HS-5 (cell line): ENCODE measurements around the gene SULT4A1.
"Not testable (repeated sequence)": the region's sequence is repeated elsewhere in the genome, so short reads cannot be mapped to it uniquely, and the experiment has no call there.

Experiments
- DNase-seq: peaks from one replicate; pipeline ENCODE4 v3.0.0-alpha.2; 2012; ENCODE audit warnings: low read depth

SULT4A1 gene, protein sequence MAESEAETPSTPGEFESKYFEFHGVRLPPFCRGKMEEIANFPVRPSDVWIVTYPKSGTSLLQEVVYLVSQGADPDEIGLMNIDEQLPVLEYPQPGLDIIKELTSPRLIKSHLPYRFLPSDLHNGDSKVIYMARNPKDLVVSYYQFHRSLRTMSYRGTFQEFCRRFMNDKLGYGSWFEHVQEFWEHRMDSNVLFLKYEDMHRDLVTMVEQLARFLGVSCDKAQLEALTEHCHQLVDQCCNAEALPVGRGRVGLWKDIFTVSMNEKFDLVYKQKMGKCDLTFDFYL

DNA sequence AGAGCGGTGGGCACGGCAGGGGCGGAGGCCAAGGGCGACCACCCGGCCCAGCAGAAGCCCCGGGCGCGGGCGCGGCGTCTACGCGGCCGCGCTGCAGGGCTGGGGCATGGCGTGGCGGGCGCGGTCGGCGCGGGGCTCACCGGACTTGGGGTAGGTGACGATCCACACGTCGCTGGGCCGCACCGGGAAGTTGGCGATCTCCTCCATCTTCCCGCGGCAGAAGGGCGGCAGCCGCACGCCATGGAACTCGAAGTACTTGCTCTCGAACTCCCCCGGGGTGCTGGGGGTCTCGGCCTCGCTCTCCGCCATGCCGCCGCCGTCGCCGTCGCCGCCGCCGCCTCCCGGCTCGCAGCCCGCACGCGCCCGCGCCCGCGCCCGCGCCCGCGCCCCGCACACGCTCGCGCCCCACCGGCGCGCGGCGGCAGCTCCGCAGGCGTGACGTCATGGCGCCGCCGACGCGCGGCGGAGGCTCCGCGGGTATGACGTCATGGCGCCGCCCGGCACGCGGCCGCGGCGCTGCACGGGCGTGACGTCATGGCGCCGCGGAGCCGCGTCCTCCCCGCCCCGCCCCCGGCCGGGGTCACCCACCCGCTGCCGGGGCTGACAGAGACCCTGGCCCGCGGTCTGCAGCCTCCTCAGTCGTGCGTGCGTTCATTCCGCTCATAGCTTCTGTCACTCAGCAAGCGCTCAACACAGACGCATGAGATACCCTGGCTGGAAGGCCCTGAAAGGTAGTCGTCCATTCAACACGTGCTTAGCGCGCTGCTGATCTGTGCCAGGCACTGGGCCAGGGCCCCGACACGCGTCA is at the start of gene SULT4A1:
TSS of gene SULT4A1 (minus strand) at position 440 of the 808 bp plus-strand sequence. CDS start at position 309, 131 bp downstream.
- DNase-seq, result peak; percentile 9

DNA sequence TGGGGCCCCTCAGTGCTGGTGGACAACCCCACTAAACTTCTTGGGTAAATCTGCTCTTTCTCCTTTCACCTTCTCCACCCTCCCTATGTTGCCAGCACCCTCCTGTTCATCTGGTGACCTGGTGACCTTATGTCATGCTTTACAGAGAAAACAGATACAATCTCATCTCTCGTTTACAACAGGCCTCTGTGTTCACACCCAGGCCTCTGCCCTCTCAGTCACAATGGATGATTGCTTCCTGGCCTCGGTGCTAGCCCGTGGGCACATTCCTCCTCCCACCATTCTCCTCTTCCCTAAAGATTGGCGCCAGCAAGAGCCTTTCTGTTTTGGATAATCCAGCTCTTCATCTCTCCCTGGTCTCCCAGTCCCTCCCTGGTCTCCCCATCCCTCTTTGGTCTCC is 49.0 kb upstream of the SULT4A1 start:
- DNase-seq, result no peak

DNA sequence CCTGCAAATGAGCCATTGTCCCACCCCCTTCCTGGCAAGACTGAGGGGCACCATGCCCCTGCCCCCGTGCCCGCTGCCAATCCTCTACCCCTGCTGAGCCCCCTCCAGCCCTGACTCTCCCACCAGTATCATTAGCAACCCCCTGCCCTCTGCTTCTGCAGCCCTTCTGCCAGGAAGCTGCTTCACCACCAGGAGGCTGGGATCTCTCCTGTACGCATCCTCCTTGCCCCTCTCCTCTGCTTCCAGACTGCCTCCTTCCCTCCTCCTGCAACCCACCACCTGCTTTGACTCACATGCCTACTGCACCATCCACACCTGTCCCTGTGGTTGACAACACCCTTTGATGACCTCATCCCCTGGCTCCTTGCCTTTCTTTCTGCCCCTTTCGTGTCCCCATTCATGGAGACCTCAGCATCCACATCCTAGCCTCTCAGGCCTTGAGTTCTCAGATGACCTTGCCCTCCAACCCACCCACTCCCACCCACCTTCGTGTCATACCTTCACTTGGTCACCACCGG is 47.9 kb upstream of the SULT4A1 start:
- no peak for DNase-seq

DNA sequence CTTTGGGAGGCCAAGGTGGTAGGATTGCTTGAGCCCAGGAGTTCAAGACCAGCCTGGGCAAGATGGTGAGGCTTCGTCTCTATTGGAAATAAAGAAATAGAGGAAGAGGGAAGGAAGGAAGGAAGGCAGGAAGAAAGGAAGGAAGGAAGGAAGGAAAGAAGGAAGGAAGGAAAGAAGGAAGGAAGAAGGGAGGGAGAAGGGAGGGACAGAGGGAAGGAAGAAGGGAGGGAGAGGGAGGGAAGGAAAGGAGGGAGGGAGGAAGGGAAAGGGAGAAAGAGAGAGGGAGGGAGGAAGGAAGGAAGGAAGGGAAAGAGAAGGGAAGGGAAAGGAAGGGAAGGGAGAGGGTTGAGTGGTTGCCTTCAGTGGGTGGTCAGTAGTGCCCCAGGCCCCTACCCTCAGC is 47.4 kb upstream of the SULT4A1 start:
- DNase-seq, result no peak

DNA sequence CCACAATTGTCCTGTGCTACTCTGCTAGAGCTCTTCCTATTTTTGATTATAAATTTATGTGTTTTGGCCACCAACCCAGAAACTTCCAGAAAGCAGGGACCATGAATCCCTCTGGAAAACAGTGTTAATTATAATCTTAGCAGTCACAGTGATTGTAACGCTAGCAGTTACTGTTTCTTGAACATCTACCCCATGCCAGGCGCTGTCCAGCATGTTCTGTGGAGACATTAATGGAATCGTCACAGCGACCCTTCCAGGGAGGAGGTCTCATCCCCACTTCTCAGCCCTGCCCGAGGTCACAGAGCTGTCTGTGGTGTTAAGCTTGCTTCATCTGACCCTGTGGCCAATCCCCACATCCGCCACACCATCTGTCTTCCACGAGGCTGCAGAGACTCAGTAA is 43.4 kb upstream of the SULT4A1 start:
- no peak for DNase-seq

DNA sequence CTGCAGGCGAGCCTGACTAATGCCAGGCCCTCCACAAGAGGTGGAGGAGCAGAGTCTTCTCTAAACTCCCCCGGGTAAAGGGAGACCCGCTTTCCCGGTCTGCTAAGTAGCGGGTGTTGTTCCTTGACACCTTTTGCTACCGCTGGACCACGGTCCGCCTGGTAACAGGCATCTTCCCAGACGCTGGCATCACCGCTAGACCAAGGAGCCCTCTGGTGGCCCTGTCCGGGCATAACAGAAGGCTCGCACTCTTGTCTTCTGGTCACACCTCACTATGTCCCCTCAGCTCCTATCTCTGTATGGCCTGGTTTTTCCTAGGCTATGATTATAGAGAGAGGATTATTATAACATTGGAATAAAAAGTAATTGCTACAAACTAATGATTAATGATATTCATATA is 42.1 kb upstream of the SULT4A1 start:
- not testable (repeated sequence) for DNase-seq

DNA sequence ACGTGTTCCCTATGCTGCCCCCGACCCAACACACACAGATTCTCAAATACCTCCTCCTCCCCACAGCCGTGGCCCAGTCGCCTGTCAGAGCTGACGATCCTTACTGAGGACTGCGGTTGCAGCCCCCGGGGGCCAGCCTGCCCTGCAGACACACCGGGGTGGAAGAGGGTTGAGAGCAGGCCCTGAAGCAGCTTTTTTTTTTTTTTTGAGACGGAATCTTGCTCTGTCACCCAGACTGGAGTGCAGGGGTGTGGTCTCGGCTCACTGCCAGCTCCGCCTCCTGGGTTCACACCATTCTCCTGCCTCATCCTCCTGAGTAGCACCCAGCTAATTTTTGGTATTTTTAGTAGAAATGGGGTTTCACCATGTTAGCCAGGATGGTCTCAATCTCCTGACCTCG is 40.7 kb upstream of the SULT4A1 start:
- DNase-seq, result not testable (repeated sequence)

DNA sequence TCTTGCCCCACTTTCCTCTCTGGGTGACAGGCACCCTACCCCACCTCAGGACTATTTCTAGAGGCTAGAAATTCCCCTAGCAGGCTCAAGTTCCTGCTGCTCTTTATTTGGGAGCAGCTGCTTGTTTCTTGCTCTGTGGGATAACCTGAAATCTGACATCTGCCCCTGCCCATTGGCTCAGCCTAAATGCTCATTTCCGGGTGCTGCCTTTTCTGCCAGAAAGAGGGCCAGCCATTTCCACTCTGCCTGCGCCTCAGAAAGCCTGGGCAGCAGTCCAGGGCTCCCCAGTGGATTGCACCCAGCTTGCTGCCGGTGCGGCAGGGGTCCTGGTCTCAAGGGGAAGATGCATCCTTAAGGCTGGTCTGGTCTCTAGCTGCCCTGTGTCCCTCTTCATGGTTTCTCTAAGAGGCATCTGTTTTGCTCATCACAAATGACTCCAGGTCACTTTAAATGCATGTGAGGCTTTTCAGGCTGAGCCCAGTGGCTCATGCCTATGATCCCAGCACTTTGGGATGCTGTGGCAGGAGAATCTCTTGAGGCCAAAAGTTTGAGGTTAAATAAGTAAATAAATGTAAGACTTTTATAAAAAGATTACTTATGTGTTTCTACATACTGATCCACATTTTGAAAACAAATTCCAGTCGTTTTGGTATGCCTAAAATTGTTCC is 39.8 kb upstream of the SULT4A1 start:
- DNase-seq, result peak; percentile 58

DNA sequence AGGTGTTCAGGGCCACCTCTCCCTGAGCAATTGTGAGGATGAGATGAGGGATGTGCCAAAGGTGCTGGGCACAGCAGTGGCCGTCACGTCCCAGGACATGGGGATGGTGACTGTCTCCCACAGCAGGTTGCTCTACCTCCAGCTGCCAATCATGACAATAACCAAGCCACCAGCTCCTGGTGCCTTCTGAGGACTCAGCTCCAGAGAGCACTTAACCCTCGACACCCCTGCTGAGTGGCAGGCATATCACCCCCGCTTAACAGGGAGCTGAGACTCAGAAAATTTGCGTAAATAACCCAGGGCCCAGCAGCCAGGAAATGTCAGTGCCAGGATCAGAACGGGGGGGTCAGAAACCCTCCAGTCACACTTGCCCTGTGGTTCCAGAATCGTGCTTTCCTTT is 37.9 kb upstream of the SULT4A1 start:
- DNase-seq, result no peak

DNA sequence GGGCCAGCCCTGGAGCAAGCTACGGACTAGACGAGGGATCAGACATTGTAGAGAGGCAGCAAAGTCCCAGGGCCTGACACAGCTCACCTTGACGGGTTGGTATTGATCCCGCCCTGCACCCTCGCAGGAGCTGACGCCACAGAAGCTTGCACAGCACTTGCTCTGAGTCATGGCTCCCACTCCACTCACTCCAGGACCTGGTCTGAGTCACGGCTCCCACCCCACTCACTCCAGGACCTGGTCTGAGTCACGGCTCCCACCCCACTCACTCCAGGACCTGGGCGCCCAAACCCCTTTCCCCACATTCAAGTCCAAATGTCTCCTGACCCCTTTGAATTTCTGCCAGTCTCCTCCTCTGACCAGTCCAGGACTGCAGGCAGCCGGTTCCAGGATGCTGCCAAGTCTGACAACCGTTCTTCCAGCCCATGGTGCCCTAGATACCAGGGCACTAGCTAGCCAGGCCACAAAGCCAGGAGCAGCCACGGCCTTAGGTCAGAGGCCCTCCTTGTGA is 35.5 kb upstream of the SULT4A1 start:
- DNase-seq, result no peak

DNA sequence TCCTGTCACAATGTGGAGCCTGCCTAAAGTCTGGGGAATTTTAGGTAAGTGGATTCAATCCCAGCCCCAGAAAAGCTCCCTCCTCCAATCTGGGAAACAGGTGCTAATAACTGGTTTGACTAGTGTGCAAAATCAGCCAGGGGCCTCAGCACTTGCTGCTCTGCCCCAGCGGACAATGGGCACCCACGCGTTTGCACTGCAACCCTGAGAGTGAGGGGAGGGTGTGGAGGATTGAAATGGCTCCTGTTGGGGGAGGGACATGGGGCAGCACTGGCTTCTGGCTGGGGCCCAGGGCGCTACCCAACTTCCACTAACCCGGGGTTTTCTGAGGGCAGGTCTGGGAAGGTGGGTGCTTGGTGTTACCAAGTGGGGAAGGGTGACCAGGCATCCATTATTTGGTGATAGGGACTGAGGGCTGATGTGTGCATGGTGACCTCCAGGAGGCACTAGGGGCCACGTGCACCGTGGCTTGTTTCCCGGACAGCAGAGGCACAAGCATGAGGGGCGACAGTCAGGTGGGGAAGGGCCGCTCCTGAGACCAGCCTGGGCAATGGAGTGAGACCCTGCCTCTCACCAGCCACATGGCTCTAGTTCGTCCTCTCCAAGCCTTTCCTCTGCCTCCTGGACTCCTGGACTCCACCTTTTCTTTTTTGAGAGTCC is 33.8 kb upstream of the SULT4A1 start:
- no peak for DNase-seq

DNA sequence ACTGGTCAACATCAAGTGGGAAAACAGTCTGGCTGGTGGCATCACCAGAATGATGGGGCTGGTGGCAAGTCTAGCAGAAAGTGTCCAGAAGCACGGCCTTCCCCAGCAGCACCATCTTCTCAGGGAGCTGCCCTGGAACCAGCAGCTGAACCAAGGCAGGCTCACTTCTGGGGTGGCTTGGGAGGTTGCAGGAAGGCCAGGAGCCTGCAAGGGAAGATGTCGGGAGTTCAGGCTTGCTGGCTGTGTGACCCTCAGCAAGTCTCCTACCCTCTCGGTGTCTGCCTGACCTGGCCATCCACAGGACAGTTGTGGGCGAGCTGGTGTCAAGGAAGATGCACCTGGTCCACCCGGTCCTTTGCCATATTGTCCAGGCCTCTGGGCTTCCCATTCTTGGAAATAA is 31.8 kb upstream of the SULT4A1 start:
- DNase-seq, result no peak

DNA sequence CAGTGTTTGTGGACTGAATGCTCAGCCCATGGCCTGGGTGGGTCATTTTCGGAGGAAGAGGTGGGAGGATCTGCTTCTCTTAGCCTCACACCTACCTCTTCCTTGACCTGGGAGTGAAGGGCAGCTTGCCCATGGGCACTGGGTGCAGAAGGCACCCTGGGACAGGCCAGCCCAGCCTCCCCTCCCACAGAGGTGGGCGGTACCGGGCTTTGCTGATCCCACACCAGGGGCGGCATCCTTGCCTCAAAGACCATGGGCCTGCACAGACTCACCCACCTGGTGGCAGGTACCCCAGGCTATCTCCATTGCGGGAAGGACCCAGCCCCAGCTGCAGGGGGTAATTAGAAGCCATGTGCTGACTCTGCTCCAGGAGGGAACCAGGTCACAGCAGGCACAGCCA is 31.0 kb upstream of the SULT4A1 start:
- DNase-seq, result no peak

DNA sequence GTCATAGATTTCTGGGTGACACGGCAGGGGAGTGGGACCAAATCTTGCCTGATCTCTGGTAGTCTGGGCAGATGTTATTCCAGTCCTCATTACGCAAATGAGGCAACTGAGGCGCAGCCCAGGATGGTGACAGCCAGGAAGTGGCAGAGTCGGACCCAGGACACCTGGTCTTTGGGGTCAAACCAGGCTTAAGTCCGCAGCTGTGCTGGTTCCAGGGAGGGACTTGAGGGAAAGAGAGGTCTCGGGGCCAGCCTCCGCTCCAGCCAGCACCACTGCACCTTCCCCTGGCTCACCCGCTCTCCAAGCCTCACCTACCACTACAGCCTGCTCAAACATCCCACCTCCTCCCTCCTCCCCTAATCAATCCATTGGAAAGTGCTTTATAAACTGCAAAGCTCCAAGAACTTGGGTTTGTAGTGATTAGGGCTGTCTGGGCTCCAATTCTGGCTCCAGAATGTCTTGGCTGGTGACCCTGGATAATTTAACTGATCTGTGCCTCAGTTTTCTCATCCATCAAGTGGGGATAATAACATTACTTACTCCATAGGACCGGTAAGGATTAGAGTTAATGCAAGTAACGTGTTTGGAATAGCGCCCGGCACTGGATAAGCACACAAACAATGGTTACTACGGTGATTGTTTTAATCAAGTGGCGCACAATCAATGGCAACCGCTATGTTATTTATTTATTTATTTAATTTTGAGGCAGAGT is 30.0 kb upstream of the SULT4A1 start:
- DNase-seq, result no peak

DNA sequence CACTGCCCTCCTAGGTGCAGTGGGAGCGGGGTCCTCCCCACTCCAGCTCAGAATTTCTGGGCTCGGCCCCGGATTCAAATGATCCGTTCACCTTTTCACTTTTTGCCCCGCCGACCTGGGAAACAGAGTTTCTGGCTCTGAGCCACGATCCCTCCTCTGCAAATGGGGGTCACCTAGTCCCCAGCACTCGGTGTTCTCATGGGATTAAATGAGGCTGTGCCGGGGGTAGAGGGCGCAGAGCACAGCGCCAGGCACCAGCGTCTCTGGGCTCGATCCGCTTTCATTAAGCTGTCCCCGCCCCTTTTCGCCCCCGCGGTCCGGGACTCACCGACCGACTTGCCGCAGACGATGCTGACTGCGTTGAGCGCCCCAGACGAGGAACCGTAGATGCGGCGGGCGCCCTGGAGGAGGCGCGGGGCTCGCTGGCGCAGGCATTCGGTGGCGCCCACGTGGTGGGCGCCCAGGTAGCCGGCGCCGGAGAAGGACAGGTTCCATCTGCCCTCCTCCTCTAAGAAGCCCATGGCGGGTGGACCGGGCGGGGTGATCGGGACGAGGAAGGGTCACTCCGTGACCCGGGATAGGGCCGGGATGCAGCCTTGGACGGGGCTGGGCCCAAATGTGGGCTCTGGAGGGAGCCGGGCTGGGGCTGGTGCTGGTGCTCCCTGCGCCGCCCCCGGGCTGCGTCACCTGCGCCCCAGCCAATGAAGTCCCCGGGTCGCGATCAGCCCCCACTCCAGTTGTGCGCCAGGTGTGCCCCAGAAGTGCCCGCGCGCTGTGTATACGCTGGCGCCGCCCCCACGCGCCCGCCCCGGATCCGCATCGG is 29.3 kb upstream of the SULT4A1 start, which contains the start of gene PNPLA5:
TSS of gene PNPLA5 (minus strand) at position 654 of the 823 bp plus-strand sequence. CDS start at position 521, 133 bp downstream.
- DNase-seq, result no peak

DNA sequence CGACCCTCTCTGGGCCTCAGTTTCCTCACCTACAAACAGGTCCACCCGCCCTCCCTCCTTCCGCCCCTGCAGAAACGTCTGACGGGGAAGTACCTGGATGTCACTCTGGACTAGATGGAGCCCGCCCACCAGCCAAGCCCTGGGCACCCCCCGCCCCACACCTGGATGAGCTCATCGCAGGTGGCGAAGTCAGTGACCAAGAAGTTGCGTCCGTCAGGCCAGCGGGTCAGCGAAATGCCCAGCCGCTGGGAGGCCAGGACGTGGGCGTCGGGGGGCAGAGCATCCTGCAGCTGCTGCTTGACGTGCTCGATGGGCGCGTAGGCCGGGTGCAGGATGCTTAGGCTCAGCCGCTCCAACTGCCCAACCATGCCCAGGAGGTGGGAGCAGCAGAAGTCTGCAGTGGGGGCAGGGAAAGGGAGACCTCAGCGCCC is 28.6 kb upstream of the SULT4A1 start:
- DNase-seq, result no peak

DNA sequence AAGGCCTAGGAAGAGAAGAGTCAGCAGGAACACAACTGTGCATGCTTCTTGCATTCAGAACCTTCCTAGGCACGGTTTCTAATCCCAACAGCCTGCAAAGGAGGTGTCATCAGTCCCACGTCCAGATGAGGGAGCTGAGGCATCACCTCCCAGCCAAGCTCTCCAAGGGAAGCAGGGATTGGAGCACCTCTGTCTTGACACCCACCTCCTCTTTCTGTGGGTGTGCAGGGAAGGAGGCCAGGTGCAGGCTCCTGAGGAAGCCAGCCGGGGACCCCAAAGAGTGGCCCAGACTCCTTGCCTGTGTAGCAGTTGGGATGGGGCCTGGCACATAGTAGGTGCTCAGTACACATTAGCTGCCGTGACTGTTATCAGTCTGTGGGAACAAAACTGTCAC is 27.5 kb upstream of the SULT4A1 start:
- no peak for DNase-seq

DNA sequence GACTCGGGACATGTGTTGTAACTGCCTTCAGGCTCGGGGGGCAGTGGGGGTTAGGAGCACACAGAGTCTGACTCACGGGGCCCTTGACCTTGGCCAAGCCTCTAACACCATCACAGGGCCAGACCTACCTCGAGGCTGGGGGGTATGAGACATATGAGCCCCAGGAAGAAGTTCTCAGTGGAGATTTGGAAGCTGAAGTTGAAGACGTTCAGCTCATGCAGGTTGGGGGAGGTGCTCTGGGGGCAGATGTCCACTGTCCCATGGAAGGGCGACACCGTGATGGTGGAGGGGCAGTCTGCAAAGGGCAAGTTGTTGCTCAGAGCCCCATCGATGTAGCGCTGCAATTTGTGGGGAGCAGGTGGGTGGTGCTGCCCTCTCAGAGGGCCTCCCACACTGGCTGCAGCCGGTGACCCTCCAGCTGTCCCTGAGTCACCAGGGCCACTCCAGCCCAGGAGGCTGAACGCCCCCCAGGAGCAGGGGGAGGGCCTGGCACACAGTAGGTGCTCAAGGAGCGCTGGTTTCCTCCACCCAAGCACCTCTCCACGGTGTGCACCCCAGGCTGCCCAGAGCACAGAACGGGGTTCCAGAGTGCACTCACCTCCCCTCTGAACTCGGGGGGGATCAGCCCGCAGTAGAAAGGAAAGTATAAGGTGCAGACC is 27.0 kb upstream of the SULT4A1 start:
- no peak for DNase-seq

DNA sequence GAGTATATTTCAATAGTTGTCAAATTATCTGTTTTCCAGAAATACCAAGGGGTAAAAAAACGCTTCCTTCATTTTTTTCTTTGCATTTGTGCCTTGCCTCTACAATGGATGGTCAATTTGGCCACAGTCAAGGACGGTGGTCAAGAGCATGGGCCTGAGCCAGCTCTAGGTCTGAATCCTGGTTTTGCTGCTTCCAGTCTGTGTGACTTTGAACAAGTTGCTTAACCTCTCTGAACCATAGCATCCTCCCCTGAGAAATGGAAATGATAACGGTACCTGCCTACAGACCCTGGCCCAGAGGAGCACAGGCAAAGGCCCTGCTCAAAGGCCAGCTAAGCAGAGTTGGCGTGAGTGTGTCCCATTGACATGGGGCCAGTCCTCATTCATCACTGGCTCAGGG is 26.4 kb upstream of the SULT4A1 start:
- no peak for DNase-seq

DNA sequence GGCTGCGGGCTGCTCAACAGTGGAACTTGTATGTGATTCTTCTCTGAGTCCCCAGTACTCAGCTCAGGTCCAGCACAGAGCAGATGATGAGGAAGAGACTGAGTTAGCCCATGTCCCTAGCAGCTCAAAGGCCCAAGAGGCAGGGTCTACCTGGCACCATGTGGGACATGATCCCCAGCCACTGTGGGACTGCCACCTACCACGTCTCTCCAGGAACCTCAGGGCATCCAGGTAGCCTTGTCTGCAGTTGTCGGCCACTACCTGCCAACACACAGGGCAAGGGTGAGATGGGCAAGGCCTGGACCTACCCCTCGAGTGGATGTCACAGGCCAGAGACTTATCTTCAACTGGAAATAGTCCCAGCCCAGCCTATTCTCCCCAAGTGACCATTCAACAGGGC is 25.1 kb upstream of the SULT4A1 start:
- DNase-seq, result no peak
